Activated naive CD4-positive, alpha-beta T cell (primary cell): ENCODE data around the gene LBR.
"Not testable (repeated sequence)": the region's sequence is repeated elsewhere in the genome, so short reads cannot be mapped to it uniquely, and the experiment has no call there.

Experiments
- DNase-seq, 4 experiments: peaks; one replicate each; lab custom pipeline; 2025; lab: John Stamatoyannopoulos, UW

LBR gene

GRCh38 chr1:225422795-225423517, 4.9 kb downstream of the LBR start:
- no peak for DNase-seq

GRCh38 chr1:225422031-225422605, 5.7 kb downstream of the LBR start:
- DNase-seq, result no peak

- no peak for DNase-seq
Observed at GRCh38 chr1:225418598-225418997, 9.2 kb downstream of the LBR start.

GRCh38 chr1:225418059-225418458, 9.8 kb downstream of the LBR start:
- no peak for DNase-seq

GRCh38 chr1:225415967-225416745, 11.7 kb downstream of the LBR start:
- DNase-seq, result no peak

- DNase-seq, result no peak
Observed at GRCh38 chr1:225415307-225415706, 12.5 kb downstream of the LBR start.

GRCh38 chr1:225413708-225414375, 14.0 kb downstream of the LBR start:
- DNase-seq, result no peak

- DNase-seq, result no peak
Observed at GRCh38 chr1:225412803-225413351, 15.0 kb downstream of the LBR start.

- no peak for DNase-seq
Observed at GRCh38 chr1:225412321-225412720, 15.5 kb downstream of the LBR start.

GRCh38 chr1:225410036-225410435, 17.8 kb downstream of the LBR start:
- no peak for DNase-seq

GRCh38 chr1:225409051-225409450, 18.8 kb downstream of the LBR start:
- no peak for DNase-seq

GRCh38 chr1:225408249-225408648, 19.6 kb downstream of the LBR start:
- no peak for DNase-seq

GRCh38 chr1:225407755-225408154, 20.1 kb downstream of the LBR start:
- DNase-seq, result no peak

GRCh38 chr1:225406976-225407725, 20.7 kb downstream of the LBR start:
- DNase-seq, result no peak

- no peak for DNase-seq
Observed at GRCh38 chr1:225400968-225401367, 26.9 kb downstream of the LBR start.

GRCh38 chr1:225396357-225396756, 31.5 kb downstream of the LBR start:
- DNase-seq, result no peak

GRCh38 chr1:225389843-225390242, 38.0 kb downstream of the LBR start:
- DNase-seq, result no peak

- no peak for DNase-seq
Observed at GRCh38 chr1:225388372-225388771, 39.5 kb downstream of the LBR start.

GRCh38 chr1:225386860-225387259, 41.0 kb downstream of the LBR start:
- not testable (repeated sequence) for DNase-seq

- no peak for DNase-seq
Observed at GRCh38 chr1:225380691-225381090, 47.1 kb downstream of the LBR start.

GRCh38 chr1:225378880-225379279, 49.0 kb downstream of the LBR start:
- no peak for DNase-seq

- no peak for DNase-seq
Observed at GRCh38 chr1:225374996-225375395, 52.8 kb downstream of the LBR start.
